Lower lobe of right lung (tissue), 2 donors: ENCODE results near the gene PTRHD1. TPM values are rescaled to one million over a fixed set of nuclear protein-coding genes. Genes with fewer than 3 reads are reported as not detected.

Source experiments
- ATAC-seq, 2 donors: fragments of 200-7000 bp; cut with Tn5 transposase; one replicate each; pipeline ENCODE4 v1.9.1; 2020 to 2022; ENCODE audit warnings: mild to moderate bottlenecking in 2 of 2, moderate library complexity in 2 of 2
- DNase-seq: peaks from one replicate; pipeline ENCODE4 v3.0.0-alpha.2; 2020
- H3K27ac ChIP-seq: fragments of 200-600 bp; one replicate; pipeline ENCODE4 v1.8.0; 2022
- H3K27me3 ChIP-seq: fragments of 200-600 bp; one replicate; pipeline ENCODE4 v1.8.0; 2022; ENCODE audit warnings: low read depth
- H3K36me3 ChIP-seq: fragments of 200-600 bp; one replicate; pipeline ENCODE4 v1.8.0; 2022; ENCODE audit warnings: mild to moderate bottlenecking
- H3K4me1 ChIP-seq: fragments of 200-600 bp; one replicate; pipeline ENCODE4 v1.8.0; 2022
- H3K4me3 ChIP-seq: fragments of 200-600 bp; one replicate; pipeline ENCODE4 v1.8.0; 2022; ENCODE audit warnings: mild to moderate bottlenecking
- H3K9me3 ChIP-seq: fragments of 200-600 bp; one replicate; pipeline ENCODE4 v1.8.0; 2022
- CTCF ChIP-seq: fragments of 200-600 bp; IDR thresholded peaks from one replicate; pipeline ENCODE4 v1.8.0; 2022; ENCODE audit warnings: antibody characterized with exemption, mild to moderate bottlenecking
- intact Hi-C: fragments of 100-400 bp; cut with DNase I; formaldehyde crosslinking; loops from one replicate; pipeline ENCODE4 v1.11.0; 2022
- total RNA-seq: library from RNA; stranded (reverse); fragmentation: NEBNext Ultra II Directional; extraction: Animal tissue kit (Norgen Biotek cat#: 25700); gene quantifications from one replicate; pipeline ENCODE4 v1.2.1, GENCODE V29; 2021
- donor health status: DM: no; HTN: yes; CAD: no; lungs with severe emphysema.

Gene PTRHD1
- total RNA-seq, 1 donor from 2014 or later, result 24.6 TPM

- DNase-seq (no peak), ATAC-seq (no peak)
- Histone ChIP-seq H3K27me3 (no peaks in the 10 kb centered on the region), H3K4me1 (no peaks in the 10 kb centered on the region), H3K27ac (no peak overlapping the region), H3K36me3 (peaks cover 32% of the 10 kb centered on the region), H3K4me3 (no peak overlapping the region), H3K9me3 (no peaks in the 10 kb centered on the region)
- no peak for TF ChIP-seq CTCF
- intact Hi-C loops, result no loop called here
Measured at GRCh38 chr2:24816884-24817283, 23.7 kb upstream of the PTRHD1 start.

GRCh38 chr2:24816404-24816803 lies 23.2 kb upstream of the PTRHD1 start:
- no peak overlapping the region for H3K27ac ChIP-seq
- intact Hi-C loops, result no loop called here
- no peaks in the 10 kb centered on the region for H3K9me3 ChIP-seq
- H3K4me3 ChIP-seq, result no peak overlapping the region
- ATAC-seq (no peak), DNase-seq (no peak)
- no peaks in the 10 kb centered on the region for H3K4me1 ChIP-seq
- H3K27me3 ChIP-seq, result no peaks in the 10 kb centered on the region
- no peak for TF ChIP-seq CTCF
- peaks cover 32% of the 10 kb centered on the region for H3K36me3 ChIP-seq

GRCh38 chr2:24815171-24815570 lies 22.0 kb upstream of the PTRHD1 start:
- intact Hi-C loops, result no loop called here
- DNase-seq, result no peak
- no peak overlapping the region for H3K4me3 ChIP-seq
- H3K27me3 ChIP-seq, result no peaks in the 10 kb centered on the region
- peaks cover 29% of the 10 kb centered on the region for H3K36me3 ChIP-seq
- no peaks in the 10 kb centered on the region for H3K9me3 ChIP-seq
- H3K4me1 ChIP-seq, result no peaks in the 10 kb centered on the region
- H3K27ac ChIP-seq, result no peak overlapping the region
- no peak for TF ChIP-seq CTCF
- no peak for ATAC-seq

GRCh38 chr2:24814516-24814915 lies 21.3 kb upstream of the PTRHD1 start:
- H3K27me3 ChIP-seq, result no peaks in the 10 kb centered on the region
- ATAC-seq (no peak), DNase-seq (no peak)
- no peak for TF ChIP-seq CTCF
- H3K4me1 ChIP-seq, result no peaks in the 10 kb centered on the region
- peaks cover 26% of the 10 kb centered on the region for H3K36me3 ChIP-seq
- no peaks in the 10 kb centered on the region for H3K9me3 ChIP-seq
- intact Hi-C loops, result no loop called here
- no peak overlapping the region for H3K4me3 ChIP-seq
- H3K27ac ChIP-seq, result no peak overlapping the region

- Histone ChIP-seq H3K4me3 (no peak overlapping the region), H3K27ac (no peak overlapping the region), H3K36me3 (peaks cover 18% of the 10 kb centered on the region), H3K4me1 (no peaks in the 10 kb centered on the region), H3K27me3 (no peaks in the 10 kb centered on the region), H3K9me3 (no peaks in the 10 kb centered on the region)
- TF ChIP-seq CTCF, result no peak
- ATAC-seq (no peak), DNase-seq (no peak)
- intact Hi-C loops, result no loop called here
Measured at GRCh38 chr2:24813691-24814137, 20.5 kb upstream of the PTRHD1 start.
